Ascending aorta (tissue), 2 donors: ENCODE measurements around the gene EIF2D. TPM values are rescaled to one million over a fixed set of nuclear protein-coding genes. Genes with fewer than 3 reads are reported as not detected.

Source experiments
- DNase-seq, 2 donors: peaks; one replicate each; pipeline ENCODE4 v3.0.0-alpha.2; 2019; ENCODE audit warnings: low spot score in 2 of 2
- H3K27ac ChIP-seq, 2 donors: fragments of 200-600 bp; sonication (generic); one replicate each; pipeline ENCODE4 v1.5.1; 2016 to 2017; ENCODE audit warnings: mild to moderate bottlenecking in 1 of 2
- H3K27me3 ChIP-seq: fragments of 200-600 bp; sonication (generic); one replicate; pipeline ENCODE4 v1.5.1; 2017
- H3K36me3 ChIP-seq, 2 donors: fragments of 200-600 bp; sonication (generic); one replicate each; pipeline ENCODE4 v1.5.1; 2016
- H3K4me1 ChIP-seq, 2 donors: fragments of 200-600 bp; sonication (generic); one replicate each; pipeline ENCODE4 v1.5.1; 2016 to 2017; ENCODE audit warnings: mild to moderate bottlenecking in 1 of 2
- H3K4me3 ChIP-seq, 2 donors: fragments of 200-600 bp; sonication (generic); one replicate each; pipeline ENCODE4 v1.5.1; 2016 to 2017; ENCODE audit warnings: mild to moderate bottlenecking in 1 of 2
- H3K9me3 ChIP-seq, 2 donors: fragments of 200-600 bp; sonication (generic); one replicate each; pipeline ENCODE4 v1.5.1; 2016
- CTCF ChIP-seq, 3 experiments: fragments of 200-600 bp in 2 of 3; fragments of 450-650 bp in 1 of 3; sonication (generic) in 2 of 3; IDR thresholded peaks; one replicate each; pipeline ENCODE4 v1.5.1; 2016 to 2019; ENCODE audit warnings: antibody characterized with exemption in 3 of 3, mild to moderate bottlenecking in 1 of 3, moderate library complexity in 1 of 3
- intact Hi-C: fragments of 100-400 bp; cut with DNase I; formaldehyde crosslinking; loops from one replicate; pipeline ENCODE4 v1.15.1; 2023
- total RNA-seq: library from RNA; depleted of rRNA; stranded (reverse); fragments of >200 nt; gene quantifications from one replicate; pipeline ENCODE4 v1.1.0, GENCODE V29; 2016

EIF2D gene
- total RNA-seq, 1 donor from 2014 or later = 40.2 TPM

- H3K4me3 ChIP-seq = no peak overlapping the region
Measured at GRCh38 chr1:206563367-206564207, 48.7 kb downstream of the EIF2D start.

GRCh38 chr1:206560007-206560716 lies 52.1 kb downstream of the EIF2D start:
- Histone ChIP-seq H3K27me3 (no peaks in the 10 kb centered on the region), H3K36me3 (no peaks in the 10 kb centered on the region), H3K4me3 (no peak overlapping the region), H3K27ac (no peak overlapping the region), H3K4me1 (peaks cover 9 to 11% of the 10 kb centered on the region in 2 donors), H3K9me3 (no peaks in the 10 kb centered on the region)
- no peak for TF ChIP-seq CTCF (IDR thresholded peaks at IDR 0.05)
- no peak for DNase-seq
- intact Hi-C loops = no loop called here

More at GRCh38 chr1:206563367-206564207, 48.7 kb downstream of the EIF2D start:
- Histone ChIP-seq H3K27me3 (no peaks in the 10 kb centered on the region), H3K27ac (no peak overlapping the region), H3K4me1 (no peaks in the 10 kb centered on the region), H3K36me3 (no peaks in the 10 kb centered on the region), H3K9me3 (no peaks in the 10 kb centered on the region)
- intact Hi-C loops = no loop called here
- DNase-seq = no peak
- no peak for TF ChIP-seq CTCF (IDR thresholded peaks at IDR 0.05)

GRCh38 chr1:206559672-206559995 lies 52.6 kb downstream of the EIF2D start:
- TF ChIP-seq CTCF (IDR thresholded peaks at IDR 0.05) = no peak
- Histone ChIP-seq H3K27ac (no peak overlapping the region), H3K9me3 (no peaks in the 10 kb centered on the region), H3K4me1 (peaks cover 9 to 11% of the 10 kb centered on the region in 2 donors), H3K27me3 (no peaks in the 10 kb centered on the region), H3K4me3 (no peak overlapping the region), H3K36me3 (no peaks in the 10 kb centered on the region)
- DNase-seq = no peak
- intact Hi-C loops = no loop called here

GRCh38 chr1:206558794-206559671 lies 53.2 kb downstream of the EIF2D start:
- Histone ChIP-seq H3K36me3 (no peaks in the 10 kb centered on the region), H3K27me3 (no peaks in the 10 kb centered on the region), H3K4me3 (peak overlapping the region in 1 of 2 donors; percentile 81), H3K9me3 (no peaks in the 10 kb centered on the region), H3K27ac (no peak overlapping the region), H3K4me1 (peaks cover 9 to 11% of the 10 kb centered on the region in 2 donors)
- intact Hi-C loops = no loop called here
- no peak for DNase-seq
- no peak for TF ChIP-seq CTCF (IDR thresholded peaks at IDR 0.05)

GRCh38 chr1:206557636-206558473 lies 54.4 kb downstream of the EIF2D start:
- H3K4me1 ChIP-seq = peaks cover 9 to 11% of the 10 kb centered on the region in 2 donors
- no peaks in the 10 kb centered on the region for H3K36me3 ChIP-seq
- peak overlapping the region; percentile 64 to 81 for H3K4me3 ChIP-seq
- peak overlapping the region; percentile 60 to 63 for H3K27ac ChIP-seq
- H3K27me3 ChIP-seq = no peaks in the 10 kb centered on the region
- H3K9me3 ChIP-seq = no peaks in the 10 kb centered on the region
- intact Hi-C loops = no loop called here
- DNase-seq = no peak
- TF ChIP-seq CTCF (IDR thresholded peaks at IDR 0.05) = no peak
